NCI-H748 treated with DMSO at 0.1 percent for 48 hours (cell line): ENCODE measurements around the gene CEACAM16.

Experiments
- DNase-seq: peaks from one replicate; lab custom pipeline; 2025; lab: John Stamatoyannopoulos, UW

CEACAM16 gene

DNA sequence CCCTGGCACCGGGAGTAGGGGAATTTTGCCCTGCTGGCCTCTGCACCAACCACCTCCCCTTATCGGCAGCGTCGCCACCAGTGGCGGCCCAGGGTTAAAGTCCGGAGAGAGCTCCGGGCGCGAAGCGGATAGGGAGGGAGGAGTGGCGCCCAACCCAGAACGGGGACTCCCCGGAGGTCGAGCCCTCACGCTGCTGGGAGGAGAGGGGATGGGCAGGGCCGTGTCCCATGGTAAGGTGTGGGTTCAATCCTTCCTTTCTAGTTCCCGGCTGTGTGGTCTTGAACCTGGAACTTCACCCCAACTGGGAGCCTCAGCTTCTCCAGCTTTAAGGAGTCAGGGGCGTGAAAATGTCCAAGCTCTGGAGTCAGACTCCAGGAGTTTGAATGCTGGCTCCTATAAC is 26.3 kb downstream of the CEACAM16 start:
- no peak for DNase-seq

DNA sequence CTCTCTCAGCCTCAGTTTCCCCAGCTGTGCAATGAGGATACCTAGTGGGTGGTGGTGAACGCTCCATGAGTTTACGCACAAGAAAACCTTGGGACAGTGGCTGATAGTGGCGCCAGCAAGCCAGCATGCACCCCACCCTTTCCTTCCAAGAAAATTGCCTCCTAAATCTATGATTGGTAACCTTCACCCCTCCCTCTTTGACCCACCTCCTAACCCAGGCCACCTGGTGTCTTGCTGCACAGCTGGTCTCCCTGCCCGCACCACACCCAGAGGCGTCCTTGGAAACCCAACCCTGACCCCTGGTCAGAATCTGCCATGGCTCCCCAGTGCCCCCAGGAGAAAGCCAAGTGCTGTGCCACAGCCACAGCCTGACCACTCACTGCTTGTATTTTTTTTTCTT is 26.7 kb downstream of the CEACAM16 start:
- no peak for DNase-seq

DNA sequence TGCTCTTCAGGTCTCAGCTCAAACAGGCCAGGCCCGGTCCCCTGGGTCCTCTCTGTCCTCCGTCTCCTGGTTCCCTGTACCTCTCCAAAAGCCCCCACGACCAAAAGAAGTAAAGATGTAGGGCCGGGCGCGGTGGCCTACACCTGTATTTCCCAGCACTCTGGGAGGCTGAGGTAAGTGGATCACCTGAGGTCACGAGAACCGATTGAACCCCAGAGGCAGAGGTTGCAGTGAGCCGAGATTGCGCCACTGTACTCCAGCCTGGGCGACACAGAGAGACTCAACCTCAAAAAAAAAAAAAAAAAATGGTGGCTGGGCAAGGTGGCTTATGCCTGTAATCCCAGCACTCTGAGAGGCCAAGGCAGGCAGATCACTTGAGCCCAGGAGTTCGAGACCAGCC is 27.5 kb downstream of the CEACAM16 start:
- no peak for DNase-seq

DNA sequence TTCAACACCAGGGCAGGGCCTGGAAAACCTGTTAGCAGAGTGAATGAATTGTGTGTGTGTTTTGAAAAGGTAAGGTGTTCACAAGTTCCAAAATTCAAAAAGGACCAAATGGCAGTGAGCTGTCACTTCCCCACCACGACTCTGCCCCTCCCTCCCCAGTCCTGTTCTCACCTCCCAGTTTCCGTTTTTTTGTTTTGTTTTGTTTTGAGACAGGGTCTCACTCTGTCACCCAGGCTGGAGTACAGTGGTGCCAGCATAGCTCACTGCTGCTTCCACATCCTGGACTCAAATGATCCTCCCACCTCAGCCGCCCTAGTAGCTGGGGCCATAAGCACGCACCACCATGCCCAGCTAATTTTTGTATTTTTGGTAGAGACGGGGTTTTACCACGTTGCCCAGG is 29.2 kb downstream of the CEACAM16 start:
- DNase-seq: no peak

DNA sequence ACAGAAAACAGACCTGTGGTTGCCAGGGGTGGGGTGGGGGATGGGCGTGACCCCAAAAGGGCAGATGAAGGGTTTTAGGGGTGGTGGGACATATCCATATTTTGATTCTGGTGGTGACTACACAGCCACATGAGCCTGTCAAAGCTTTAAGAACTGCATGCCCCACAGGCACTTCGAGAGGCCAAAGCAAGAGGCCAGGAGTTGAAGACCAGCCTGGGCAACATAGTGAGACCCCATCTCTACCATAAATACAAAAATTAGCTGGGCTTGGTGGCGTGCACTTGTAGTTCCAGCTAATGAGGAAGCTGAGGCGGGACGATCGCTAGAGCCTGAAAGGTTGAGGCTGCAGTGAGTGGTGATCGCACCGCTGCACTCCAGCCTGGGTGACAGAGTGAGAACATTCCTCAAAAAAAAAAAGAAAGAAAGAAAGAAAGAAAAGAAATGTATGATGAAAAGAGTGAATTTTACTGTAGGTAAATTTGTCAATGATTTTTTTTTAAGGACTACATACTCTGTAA is 30.6 kb downstream of the CEACAM16 start:
- no peak for DNase-seq

DNA sequence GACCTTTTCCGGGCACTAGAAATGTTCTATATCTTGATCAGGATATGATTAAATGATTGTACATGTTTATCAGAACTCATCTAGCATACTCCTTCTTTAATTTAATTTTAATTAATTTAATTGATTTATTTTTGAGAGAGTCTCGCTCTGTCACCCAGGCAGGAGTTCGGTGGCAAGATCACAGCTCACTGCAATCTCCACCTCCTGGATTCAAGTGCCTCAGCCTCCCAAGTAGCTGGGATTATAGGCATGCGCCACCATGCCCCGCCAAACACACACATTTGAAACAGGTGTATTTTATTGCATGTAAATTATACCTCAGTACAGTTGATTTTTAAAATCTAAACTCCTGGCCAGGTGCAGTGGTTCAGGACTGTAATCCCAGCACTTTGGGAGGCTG is 32.1 kb downstream of the CEACAM16 start:
- DNase-seq: no peak

DNA sequence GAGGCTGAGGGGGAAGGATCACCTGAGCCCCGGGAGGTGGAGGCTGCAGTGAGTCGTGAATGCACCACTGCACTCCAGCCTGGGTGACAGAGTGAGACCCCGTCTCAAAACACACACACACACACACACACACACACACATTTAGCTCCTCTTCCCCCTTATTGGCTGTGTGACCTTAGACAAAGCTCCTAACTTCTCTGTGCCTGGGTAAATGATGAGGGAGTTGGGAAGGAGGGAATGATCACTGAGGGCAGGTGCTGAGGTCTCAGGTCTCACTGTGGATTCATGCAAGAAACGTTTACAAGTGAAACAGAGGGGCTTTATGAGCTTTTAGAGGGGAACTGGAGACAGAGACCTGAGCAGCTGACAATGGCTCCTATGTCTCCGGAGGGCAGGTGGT is 32.7 kb downstream of the CEACAM16 start:
- DNase-seq: no peak

DNA sequence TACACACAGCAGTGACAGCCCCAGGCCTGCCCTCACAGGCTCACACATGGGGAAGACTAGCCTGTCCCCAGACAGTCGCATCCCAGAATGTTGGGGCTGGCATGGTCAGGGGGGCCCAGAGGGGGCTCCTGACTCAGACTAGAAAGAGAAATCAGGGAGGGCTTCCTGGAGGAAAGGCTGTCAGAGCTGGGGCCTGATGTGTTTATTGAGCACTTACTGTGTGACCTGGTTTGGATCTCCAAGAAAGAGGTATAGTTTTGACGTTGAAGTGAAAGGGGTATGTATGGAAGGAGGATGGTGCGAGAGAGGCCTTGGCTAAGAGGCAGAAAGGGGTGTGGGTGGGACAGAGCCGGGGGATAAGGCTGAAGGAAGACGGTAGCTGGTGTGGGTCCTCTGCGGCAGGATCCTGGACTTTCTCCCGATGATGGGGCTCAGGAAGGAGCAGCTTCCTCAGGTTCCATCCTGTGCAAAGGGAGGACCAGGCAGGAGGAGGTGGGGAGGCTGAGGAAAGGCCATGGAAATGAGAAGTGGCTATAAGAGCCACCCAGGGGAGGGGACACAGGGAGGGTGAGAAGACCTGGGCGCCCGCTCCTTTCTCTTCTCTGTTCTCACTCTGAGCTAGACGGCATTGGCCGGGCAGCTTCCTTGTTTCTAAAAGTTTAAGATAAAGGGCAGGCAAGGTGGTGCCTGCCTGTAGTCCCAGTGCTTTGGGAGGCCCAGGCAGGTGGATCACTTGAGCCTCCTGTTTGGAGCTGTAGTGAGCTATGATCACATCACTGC is 33.5 kb downstream of the CEACAM16 start:
- no peak for DNase-seq

DNA sequence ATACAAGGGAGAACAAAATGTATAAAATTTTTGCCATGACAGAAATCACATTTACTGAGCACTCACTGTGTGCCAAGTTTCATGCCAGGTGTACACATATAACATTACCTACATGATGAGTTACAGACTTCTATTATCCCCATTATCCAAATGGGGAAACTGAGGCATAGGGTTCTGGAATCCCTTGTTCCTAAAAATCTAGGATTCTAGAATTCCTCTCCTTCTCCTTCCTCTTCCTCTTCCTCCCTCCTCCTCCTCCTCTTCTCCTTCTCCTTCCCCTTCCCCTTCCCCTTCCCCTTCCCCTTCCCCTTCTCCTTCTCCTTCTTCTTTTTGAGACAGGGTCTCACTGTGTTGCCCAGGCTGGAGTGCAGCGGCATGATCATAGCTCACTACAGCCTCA is 35.4 kb downstream of the CEACAM16 start:
- no peak for DNase-seq

DNA sequence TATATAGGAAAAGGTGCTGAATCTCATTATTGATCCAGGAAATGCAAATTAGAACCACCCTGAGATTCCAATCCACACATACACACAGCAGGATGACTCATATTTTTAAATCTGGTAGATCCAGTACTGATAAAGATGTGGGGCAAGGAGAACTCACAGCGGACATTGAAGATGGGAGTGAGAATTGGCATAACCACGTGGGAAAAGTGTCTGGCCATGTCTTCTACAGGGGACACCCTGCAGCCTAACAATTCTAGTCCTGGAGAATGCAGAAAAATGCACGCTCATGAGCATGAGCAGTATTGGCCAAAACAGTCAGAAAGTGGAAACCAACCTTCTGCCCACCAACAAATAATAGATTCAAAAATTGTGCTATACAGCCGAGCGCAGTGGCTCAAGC is 36.1 kb downstream of the CEACAM16 start:
- DNase-seq: no peak

DNA sequence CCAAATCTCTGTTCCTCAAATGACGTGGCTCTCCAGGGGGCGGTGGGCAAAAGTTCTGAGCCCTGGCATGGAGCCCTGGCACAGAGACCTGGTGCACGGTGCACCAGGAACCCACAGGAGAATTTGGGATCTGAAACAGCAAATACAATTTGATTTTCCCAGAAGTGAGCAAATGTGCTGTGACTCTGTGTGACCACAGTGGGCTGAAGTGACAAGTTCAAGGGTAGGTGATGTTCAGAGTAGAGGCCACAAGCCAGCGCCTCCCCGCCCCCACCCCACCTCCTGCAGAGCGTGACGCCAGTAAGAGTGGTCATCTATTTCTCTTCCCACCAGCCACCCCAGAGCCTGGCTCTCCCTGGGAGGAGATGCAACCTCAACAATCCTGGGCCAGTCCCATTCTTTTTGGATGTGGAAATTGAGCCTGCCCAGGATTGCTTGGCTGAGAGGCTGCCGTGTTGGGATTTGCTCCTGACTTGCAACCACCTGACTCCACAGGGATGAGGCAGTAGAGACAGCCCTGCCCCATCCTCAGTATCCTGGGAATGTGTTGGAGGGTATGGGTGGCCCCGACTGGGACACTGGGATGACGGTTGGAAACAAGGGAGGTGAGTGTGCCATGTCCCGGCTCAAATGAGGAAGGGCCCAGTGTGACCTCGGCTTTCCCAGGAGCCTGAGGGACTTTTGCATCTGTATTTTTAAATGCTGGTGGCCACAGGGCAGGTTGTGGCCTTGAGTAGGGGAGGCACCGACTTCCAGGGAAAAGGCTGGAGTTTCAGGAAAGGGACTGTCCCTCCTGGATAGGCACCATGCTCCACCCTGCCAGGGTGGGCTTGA is 38.5 kb downstream of the CEACAM16 start:
- no peak for DNase-seq

DNA sequence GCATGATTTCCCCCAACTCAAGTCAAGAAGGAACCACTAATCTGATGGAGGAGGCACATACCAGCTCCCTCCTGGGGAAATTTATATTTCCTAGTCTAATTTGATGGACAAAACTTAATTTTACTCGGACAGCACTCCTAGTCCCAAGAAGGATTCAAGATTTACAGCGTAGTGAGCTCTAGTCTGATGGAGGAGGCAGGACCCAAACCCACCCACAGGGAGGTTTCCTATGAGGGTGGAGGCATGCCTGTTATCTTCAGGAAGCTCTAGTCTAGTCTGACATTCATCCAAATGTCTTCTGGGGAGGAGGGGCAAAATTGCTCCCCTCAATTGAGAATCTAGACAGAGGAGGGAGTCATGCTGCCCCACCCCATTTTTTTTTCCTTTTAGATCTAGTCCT is 39.2 kb downstream of the CEACAM16 start:
- DNase-seq: no peak

DNA sequence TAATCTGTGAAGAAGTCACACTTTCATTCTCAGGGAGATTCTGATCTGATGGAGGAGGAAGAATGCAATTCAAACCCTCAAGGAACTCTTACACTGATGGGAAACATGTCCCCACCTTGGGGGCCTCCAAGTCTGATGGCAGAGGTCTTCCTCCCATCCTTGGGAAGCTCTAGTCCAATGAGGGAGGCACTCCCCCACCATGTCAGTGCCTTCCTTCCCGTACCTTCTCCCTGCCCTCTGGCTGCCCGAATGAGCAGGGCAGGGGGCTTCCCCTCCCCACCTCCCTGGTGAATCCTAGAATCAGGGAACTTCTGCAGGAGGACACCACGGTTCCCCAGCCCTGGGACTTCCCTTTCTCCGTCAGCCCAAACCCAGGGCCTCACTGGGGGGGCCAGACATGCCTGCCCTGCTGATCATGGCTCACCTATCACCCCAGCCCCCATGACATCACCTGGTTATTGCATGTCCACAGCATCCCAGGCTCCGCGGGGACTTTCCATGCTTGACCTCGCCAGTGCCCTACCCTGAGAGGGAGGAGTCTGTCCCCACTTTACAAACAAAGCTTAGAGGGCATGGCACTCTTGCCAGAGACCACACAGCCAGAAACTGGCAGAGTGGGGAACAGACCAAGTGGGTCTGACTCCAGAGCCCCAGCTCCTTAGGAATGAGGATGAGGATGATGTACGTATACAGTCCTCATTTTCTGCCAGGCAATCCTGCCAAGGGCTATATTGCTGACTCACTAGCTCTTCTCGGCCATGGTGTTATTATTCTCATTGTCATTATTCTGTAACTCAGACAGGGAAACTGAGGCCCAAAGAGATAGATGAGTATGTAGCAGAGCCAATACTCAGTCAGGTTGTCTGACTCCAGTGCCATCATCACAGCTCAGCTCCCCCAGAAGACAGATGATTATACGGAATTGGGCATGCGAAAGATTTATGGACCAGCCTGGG is 39.9 kb downstream of the CEACAM16 start:
- DNase-seq: no peak

DNA sequence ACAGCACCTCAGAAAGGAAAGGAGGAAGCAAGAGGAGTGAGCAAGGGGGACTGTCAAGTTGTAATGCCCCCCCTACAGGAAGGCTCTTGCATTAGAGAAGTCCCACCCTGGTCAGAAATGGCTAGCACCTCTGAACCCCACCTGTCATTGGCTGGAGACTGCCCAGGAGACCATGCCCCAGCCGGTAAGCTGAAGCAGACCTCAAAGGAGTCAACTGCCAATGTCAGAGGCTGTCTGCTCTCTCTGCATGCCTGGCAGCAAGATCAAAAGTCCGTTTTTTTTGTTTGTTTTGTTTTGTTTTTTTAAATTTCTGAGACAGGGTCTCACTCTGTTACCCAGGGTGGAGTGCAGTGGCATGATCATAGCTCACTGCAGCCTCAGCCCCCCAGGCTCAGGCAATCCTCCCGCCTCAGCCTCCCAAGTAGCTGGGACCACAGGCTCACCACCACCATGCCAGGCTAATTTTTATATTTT is 41.4 kb downstream of the CEACAM16 start:
- no peak for DNase-seq

DNA sequence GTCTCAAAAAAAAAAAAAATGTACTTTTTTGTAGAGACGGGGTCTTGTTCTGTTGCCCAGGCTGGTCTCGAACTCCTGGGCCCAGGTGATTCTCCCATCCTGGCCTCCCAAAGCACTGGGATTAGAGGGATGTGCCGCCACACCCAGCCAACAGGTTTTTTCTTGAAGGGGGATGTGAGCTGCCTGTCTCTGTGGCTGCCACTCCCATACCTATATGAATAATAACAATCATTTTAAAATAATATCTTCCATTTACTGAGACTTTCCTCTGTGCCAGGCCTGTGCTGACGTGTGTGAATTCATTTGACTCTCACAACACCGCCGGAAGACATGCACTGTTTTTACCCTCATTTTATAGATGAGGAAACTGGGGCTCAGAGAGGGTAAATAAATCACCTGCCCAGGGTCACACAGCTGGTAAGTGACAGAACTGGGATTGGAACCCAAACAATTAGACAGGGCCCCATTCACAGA is 42.3 kb downstream of the CEACAM16 start:
- no peak for DNase-seq

DNA sequence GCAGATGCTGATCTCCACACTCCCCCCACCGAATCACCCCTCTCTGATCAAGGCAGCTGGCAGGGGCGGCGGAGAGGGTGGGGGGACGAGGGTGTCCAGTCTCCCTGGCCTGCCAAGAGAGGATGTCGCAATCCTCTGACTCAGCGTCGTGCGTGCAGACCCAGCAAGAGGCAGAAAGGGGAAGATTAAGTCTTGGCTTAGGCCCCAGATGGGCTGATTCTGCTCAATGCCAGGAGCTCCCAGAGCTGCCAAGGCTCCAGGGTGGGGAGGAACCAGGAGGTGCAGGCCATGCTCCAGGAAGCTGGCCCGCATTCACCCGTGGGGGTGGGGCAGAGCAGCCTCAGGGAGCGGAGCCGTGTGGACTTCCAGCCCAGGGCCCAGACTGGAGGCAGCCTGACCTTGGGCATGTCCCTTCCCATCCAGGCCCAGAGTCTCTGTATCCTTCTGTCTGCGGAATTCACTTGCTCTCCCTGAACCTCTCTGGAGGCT is 42.9 kb downstream of the CEACAM16 start:
- no peak for DNase-seq

DNA sequence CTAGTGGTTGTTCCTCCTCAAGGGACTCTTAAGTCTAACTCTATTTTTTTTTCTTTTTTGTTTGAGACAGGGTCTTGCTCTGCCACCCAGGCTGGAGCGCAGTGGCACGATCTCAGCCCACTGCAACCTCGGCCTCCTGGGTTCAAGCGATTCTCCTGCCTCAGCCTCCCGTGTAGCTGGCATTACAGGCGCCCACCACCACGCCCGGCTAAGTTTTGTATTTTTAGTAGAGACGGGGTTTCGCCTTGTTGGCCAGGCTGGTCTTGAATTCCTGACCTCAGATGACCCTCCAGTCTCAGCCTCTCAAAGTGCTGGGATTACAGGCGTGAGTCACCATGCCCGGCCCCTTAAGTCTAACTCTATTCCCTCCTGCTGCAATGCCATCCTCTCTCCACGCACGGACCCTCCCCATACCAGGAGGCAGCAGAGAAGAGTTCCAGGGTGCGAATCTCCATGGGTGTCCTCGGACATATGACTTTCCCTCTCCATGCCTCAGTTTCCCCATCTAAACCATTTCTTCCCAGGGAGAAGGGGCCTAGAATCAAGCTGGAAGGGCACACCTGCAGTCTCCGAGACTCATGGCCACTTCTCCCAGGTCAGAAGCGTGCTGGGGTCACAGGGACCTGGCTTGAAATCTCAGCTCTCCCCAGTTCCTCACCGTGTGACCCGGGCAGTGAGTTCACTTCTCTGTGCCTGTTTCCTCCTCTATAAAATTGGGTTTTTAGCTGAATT is 43.5 kb downstream of the CEACAM16 start:
- no peak for DNase-seq

DNA sequence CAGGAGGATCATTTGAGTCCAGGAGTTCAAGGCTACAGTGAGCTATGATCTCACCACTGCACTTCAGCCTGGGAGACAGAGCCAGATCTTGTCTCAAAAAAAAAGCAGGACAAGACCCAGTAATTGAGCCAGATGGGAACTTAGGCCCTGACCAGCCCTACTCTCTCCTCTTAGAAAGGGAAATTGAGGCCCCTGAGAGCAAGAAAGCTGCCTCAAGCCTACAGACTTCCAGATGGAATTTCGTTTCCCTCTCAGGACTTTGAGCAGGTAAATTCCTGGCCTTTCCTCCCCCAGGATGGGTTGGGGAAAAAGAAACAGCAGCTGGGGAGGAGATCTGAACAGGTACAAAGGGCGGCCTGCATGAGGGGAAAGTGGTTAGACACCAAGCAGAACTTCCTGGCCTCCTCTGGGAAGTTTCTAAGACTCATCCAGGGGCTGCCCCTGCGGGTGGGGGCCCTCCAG is 46.0 kb downstream of the CEACAM16 start:
- no peak for DNase-seq

DNA sequence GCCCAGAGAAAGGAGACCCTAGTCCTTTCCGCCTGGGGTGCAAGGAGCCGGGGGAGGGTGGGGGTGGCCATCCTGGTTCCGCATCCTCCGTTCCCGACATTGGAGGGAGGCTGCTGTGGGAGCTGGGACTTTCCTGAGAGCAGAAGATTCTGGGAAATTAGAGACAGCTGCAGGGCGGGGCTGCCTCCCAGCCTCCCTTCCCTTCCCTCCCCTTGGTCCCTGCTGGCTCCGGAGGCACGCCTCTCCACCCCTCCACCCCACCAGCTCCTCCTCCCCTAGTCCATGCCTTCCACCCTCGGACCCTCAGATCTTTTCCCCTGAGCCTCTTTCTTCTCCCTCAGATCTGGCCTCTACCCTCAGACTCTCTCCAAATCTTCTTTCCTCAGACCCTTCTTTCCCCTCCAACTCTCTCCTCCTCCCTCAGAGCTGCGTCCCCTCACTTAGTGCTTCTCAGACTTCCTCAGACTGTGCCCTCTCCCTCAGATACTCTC is 46.4 kb downstream of the CEACAM16 start:
- no peak for DNase-seq

DNA sequence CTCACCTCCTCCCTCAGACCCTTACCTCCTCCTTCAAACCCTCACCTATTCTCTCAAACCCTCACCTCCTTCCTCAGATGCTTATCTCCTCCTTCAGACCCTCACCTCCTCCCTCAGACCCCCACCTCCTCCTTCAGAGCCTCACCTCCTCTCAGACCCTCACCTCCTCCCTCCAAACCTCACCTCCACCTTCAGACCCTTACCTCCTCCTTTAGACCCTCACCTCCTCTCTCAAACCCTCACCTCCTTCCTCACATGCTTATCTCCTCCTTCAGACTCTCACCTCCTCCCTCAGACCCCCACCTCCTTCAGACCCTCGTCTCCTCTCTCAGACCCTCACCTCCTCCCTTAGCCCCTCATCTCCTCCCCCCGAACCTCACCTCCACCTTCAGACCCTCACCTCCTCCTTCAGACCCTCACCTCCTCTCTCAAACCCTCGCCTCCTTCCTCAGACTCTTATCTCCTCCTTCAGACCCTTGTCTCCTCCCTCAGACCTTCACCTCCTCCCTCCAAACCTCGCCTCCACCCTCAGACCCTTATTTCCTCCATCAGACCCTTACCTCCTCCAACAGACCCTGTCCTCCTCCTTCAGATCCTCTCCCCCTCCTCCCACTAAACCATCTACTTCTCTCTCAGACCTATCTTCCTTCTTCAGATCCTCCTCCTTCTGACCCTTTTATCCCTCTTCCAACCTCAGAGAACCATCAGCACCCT is 47.1 kb downstream of the CEACAM16 start:
- DNase-seq: no peak
